ENCODE measurements around the gene SYNE1.
"Not testable (repeated sequence)": the region's sequence is repeated elsewhere in the genome, so short reads cannot be mapped to it uniquely, and the experiment has no call there.

The SYNE1 gene

GRCh38 chr6:152356662-152357061 is 280.5 kb downstream of the SYNE1 start:
- DNase-seq, result no peak

- DNase-seq, result no peak
Measured at GRCh38 chr6:152356016-152356415, 281.1 kb downstream of the SYNE1 start.

DNA sequence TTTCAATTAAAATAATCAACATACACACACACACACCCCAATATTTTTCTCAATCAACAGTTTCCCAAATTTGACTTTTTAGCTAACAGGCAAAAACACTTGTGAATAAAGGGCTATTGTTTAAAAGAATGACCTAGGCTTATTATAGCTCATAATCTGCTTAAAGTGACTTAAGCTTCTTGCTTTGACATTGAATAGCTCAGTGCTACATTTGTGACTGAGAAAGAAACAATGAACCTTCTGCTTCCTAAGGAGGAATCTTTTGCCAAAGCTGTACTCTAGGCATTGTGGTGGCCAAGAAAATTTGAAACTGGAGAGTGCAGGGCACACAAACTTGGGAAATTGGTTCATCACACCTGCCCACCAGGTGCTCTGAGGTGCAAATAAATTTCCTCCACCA is 282.0 kb downstream of the SYNE1 start:
- DNase-seq, result no peak

- no peak for DNase-seq
Measured at GRCh38 chr6:152353440-152353839, 283.7 kb downstream of the SYNE1 start.

- no peak for DNase-seq
Measured at GRCh38 chr6:152351742-152352141, 285.4 kb downstream of the SYNE1 start.

GRCh38 chr6:152351110-152351509 is 286.1 kb downstream of the SYNE1 start:
- no peak for DNase-seq

DNA sequence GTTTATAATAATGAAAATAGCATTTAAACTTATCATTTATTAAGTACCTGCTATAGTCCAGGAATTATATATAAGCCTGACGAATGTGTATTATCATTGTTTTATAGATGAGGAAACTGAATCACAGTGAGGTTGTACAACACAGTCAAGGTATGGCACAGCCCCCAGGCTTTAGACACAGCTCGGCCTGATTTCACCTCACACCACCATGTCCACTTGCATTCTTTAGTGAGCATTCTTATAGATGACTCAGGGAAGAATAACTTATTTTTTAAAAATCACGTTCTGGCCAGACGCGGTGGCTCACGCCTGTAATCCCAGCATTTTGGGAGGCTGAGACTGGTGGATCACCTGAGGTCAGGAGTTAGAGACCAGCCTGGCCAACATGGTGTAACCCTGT is 289.0 kb downstream of the SYNE1 start:
- DNase-seq, result no peak

DNA sequence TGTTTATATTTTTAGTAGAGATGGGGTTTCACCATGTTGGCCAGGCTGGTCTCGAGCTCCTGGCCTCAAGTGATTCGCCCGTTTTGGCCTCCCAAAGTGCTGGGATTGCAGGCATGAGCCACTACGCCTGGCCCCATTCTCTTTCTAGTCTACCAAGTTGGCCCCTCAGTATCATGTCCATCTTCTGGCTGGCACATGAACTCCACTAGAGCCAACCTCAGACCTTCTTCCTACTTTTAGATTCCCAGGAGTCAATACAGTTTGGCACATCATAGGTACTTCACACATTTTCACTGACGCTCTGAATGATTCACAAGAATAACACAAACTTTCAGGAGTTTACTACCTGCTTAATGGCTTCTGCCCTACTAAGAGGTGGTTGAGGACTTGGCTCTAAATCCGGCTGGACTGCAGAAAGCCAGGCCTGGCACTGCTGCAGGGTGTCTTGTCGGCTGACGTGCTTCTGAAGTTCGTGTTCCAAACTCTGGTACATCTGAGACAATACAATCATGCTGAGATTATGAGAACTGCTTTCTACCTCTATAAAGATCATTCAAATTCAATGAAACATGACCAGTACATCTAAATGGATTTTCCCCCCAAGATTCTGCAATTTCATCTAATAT is 293.3 kb downstream of the SYNE1 start:
- DNase-seq, result no peak

DNA sequence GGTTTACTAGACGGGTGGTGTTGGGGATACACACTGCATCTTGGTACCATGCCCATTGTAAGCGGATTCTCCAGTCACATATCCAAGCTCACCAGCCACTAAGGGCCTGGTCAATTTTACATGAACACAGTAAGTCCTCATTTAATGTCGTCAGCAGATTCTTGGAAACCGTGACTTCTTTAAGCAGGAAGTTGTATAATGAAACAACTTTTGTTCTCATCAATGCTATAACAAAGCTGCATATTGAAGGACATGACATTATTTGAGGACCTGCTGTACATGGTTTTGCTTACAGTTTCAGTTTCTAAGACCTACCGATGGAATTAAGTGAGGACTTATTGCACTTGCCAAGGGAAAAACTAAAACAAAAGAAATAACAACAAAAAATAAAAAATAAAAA is 295.6 kb downstream of the SYNE1 start:
- DNase-seq, result no peak

- DNase-seq, result peak; percentile 47 to 56
Measured at GRCh38 chr6:152338335-152339125, 298.6 kb downstream of the SYNE1 start.

DNA sequence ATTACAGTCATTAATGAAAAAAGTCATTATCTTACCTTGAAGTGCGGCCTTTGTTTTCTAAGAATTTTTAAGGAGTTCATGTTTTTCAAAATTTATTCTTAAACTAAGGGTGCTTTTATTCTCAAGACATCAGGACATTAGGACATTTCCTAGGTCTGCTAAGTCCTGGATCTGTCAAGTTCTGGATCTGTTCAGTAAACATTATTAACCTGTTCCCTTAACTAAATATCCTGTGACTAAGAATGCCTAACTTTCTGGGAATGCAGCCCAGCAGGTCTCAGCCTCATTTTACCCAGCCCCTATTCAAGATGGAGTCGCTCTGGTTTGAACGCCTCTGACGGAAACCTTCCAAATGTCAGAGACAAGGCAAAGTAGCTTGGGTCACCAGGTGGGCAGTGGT is 302.6 kb downstream of the SYNE1 start:
- no peak for DNase-seq

- no peak for DNase-seq
Measured at GRCh38 chr6:152330961-152331360, 306.2 kb downstream of the SYNE1 start.

- DNase-seq, result no peak
Measured at GRCh38 chr6:152329638-152330448, 307.3 kb downstream of the SYNE1 start.

DNA sequence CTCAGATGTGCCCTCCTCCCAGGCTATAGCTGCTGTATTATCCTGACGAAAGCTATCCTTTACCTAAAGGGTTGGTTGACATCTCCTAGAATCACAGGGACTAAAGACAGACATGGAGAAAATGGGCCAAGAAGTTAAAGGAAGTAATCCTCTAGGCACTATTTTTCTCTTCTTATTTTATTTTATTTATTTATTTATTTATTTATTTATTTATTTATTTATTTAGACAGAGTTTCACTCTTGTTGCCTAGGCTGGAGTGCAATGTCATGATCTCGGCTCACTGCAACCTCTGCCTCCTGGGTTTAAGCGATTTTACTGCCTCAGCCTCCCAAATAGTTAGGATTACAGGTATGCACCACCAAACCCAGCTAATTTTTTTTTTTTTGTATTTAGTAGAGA is 309.0 kb downstream of the SYNE1 start:
- not testable (repeated sequence) for DNase-seq

DNA sequence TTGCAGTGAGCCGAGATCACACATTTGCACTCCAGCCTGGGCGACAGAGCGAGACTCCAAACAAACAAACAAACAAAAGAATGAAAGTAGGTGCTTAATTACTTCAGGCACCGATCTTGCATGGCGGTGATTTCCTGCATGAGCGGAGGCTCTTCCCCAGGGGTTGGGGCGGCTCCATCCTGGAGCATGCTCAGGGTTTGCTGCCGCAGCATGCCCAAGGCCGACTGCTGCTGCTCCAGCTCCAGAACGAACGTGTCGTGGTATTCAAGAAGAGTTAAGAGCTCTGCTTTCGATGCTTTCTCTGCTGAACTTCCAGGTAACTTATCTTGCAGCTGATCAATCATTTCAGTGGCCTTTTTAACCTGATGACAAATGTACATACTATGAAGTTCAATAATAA is 313.8 kb downstream of the SYNE1 start:
- no peak for DNase-seq

GRCh38 chr6:152318278-152318677 is 318.9 kb downstream of the SYNE1 start:
- no peak for DNase-seq

DNA sequence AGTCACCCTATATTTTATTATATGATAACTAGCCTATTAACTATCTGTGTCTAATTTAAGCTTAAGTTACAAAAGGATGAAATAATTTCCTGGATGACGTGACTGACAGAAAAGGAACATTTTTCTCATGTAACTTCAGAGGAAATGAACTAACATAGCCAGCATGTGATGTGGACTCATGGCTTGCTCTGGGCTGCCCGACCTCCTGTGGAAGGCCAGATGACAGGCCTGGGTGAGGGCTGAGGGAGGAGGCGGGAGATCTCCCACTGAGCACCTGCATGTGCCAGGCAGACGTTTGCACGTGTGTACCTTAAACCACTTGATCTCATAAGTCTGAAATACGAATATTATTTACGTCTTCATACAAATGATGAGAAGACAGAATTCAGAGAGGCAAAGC is 321.1 kb downstream of the SYNE1 start:
- DNase-seq, result no peak

DNA sequence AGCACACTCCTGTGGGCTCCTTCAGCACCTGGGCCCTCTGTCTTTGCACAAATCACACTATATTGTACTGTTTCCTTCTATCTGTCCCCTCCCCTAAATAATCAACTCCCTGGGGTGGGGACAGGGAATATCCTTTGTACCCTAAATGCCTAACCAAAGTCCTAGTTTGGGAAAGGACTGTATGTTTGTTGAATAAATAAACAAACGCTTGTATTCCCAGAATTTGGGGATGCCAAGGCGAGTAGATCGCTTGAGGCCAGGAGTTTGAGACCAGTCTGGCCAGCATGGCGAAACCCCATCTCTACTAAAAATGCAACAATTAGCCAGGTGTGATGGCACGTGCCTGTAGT is 322.7 kb downstream of the SYNE1 start:
- no peak for DNase-seq

DNA sequence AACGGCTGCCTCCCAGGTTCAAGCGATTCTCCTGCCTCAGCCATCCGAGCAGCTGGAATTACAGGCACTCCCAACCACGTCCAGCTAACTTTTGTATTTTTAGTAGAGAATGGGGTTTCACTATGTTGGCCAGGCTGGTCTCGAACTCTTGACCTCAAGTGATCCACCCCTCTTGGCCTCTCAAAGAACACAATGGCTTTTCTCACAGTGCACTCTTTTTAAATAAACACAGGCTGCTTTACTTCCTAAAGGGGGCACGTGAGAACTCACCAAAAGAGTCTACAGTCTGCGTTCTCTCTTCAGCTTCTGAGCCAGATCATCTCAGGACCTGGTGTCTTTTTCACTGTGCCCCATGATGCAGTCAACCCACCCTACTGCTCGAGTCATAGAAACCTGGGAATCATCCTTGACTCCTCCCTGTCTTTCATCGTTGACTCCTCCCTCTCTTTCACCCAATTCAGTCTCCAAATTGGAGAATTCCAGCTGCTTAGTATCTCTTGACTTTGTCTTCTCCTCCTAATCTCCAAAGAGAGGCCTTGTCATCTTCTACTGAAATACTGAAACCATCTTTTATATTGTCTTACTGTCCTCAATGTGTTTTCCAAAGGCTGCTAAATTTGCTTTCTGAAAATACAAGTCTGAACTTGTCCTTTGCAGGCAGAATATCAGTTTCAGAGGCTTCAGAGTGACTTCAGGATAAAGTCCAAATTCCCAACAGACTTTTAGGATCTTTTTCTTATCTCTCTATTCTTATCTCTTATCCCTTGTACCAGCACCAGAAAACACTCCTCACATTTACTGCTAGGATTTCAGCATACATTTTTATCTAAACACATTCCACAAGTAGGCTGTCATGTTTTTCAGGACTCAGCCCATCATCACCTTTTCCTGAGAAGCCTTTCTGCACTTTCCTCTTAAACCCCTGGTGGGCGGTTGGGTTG is 323.4 kb downstream of the SYNE1 start:
- DNase-seq, result no peak

GRCh38 chr6:152312434-152312833 is 324.7 kb downstream of the SYNE1 start:
- no peak for DNase-seq

DNA sequence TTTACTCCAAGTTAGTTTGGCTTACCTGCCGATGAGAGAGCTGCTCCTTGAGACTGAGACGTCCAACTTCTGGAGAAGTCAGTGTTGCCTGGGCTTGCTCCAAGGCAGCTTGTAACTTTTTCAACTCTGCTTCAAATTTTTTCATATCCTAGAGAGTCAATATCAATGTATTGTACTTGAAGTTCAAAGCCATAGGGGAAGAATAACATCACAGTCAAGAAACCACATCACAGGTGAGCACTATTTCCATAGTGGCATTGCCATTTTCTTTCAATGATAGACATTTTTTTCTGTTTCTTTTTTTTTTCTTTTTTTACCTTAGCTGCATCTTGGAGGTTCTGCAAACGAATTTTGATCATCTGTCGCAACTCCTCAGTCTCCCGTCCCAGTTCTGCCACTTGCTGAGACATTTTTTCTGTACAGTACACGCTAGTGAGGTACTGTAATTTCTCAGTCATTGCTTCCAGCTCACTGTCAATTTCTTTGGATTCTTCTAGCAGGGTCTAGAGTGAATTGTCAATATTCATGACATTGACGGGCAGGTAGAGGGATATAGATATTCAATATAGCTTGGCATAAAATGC is 326.7 kb downstream of the SYNE1 start:
- DNase-seq, result no peak

DNA sequence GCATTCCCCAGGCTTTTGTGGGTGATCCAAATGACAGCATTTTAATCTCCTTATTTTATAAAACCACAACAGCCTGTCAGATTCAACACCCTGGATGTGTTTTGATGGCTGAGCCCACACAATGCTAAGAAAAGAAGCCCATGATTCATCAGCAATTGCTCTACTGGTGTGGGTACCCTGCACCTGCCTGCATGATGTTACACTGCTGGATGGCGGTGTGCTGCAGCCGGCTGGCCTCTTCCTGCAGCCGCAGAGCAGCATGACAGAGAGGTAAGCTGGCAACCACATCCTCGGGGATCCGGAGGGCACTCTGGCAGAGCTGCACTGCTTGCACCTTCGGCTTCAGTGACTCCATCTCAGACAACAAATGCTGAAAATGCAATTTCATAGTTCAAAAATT is 327.5 kb downstream of the SYNE1 start:
- peak; percentile 43 to 53 for DNase-seq

Data from stimulated activated CD4-positive, alpha-beta T cell treated with anti-CD3 and anti-CD28 coated beads, Interleukin-2, amount 100 ng/mL, for 48 hours (primary cell).